GM23338 (cell line): ENCODE measurements around the gene EIF3A. TPM values are rescaled to one million over a fixed set of nuclear protein-coding genes. Genes with fewer than 3 reads are reported as not detected.

Experiments used
- ATAC-seq: fragments of 200-7000 bp; cut with Tn5 transposase; 3 replicates; pipeline ENCODE4 v1.9.1; 2020
- DNase-seq: peaks from one replicate; pipeline ENCODE4 v3.0.0-alpha.2; 2015; ENCODE audit warnings: low spot score
- H2AFZ ChIP-seq: fragments of 200-600 bp; sonication (generic); 2 replicates; pipeline ENCODE4 v1.8.0; 2016; ENCODE audit warnings: antibody characterized with exemption, mild to moderate bottlenecking, moderate library complexity
- H3F3A ChIP-seq: fragments of 200-600 bp; sonication (generic); replicated peaks from 2 replicates; pipeline ENCODE4 v1.8.0; 2017; ENCODE audit warnings: antibody characterized with exemption, mixed run types, low read depth
- H3K27ac ChIP-seq: fragments of 200-600 bp; sonication (generic); 2 replicates; pipeline ENCODE4 v1.6.1; 2016; ENCODE audit warnings: low read depth
- H3K27me3 ChIP-seq: fragments of 200-600 bp; sonication (generic); 2 replicates; pipeline ENCODE4 v1.8.0; 2016; ENCODE audit warnings: mild to moderate bottlenecking, mixed run types, moderate library complexity; ENCODE audit not compliant: insufficient read depth
- H3K36me3 ChIP-seq: fragments of 200-600 bp; sonication (generic); 2 replicates; pipeline ENCODE4 v1.8.0; 2016; ENCODE audit warnings: mild to moderate bottlenecking; ENCODE audit not compliant: insufficient read depth
- H3K4me1 ChIP-seq: fragments of 200-600 bp; sonication (generic); 2 replicates; pipeline ENCODE4 v1.8.0; 2016; ENCODE audit warnings: mild to moderate bottlenecking, moderate library complexity; ENCODE audit not compliant: insufficient read depth
- H3K4me2 ChIP-seq: fragments of 200-600 bp; sonication (generic); 2 replicates; pipeline ENCODE4 v1.7.1; 2017; ENCODE audit warnings: mixed run types
- H3K4me3 ChIP-seq: fragments of 200-600 bp; sonication (generic); 2 replicates; pipeline ENCODE4 v1.6.1; 2016; ENCODE audit warnings: mixed run types
- H3K79me2 ChIP-seq: fragments of 200-600 bp; sonication (generic); replicated peaks from 2 replicates; pipeline ENCODE4 v1.8.0; 2017; ENCODE audit warnings: mild to moderate bottlenecking; ENCODE audit not compliant: insufficient read depth
- H3K9me2 ChIP-seq: fragments of 200-600 bp; sonication (generic); 2 replicates; pipeline ENCODE4 v1.8.0; 2017; ENCODE audit not compliant: insufficient read depth
- H4K20me1 ChIP-seq: fragments of 200-600 bp; sonication (generic); replicated peaks from 2 replicates; pipeline ENCODE4 v1.8.0; 2017; ENCODE audit warnings: mild to moderate bottlenecking; ENCODE audit not compliant: insufficient read depth
- H3K27ac Mint-ChIP-seq: 2 replicates; pipeline ENCODE4 v1.8.0; 2020; ENCODE audit warnings: inconsistent platforms, mild to moderate bottlenecking, moderate library complexity, mixed read lengths
- H3K27me3 Mint-ChIP-seq: 3 replicates; pipeline ENCODE4 v1.8.0; 2022; ENCODE audit warnings: low read depth, mild to moderate bottlenecking, moderate library complexity, mixed read lengths, inconsistent platforms; ENCODE audit not compliant: insufficient read depth, poor library complexity
- H3K36me3 Mint-ChIP-seq: 3 replicates; pipeline ENCODE4 v1.8.0; 2021; ENCODE audit warnings: low read depth, mild to moderate bottlenecking, inconsistent platforms, moderate library complexity, mixed read lengths
- H3K4me1 Mint-ChIP-seq: 3 replicates; pipeline ENCODE4 v1.8.0; 2020; ENCODE audit warnings: mild to moderate bottlenecking, inconsistent platforms, mixed read lengths
- H3K4me3 Mint-ChIP-seq: 3 replicates; pipeline ENCODE4 v1.8.0; 2021; ENCODE audit warnings: moderate library complexity, mild to moderate bottlenecking, inconsistent platforms, mixed read lengths
- H3K9me3 Mint-ChIP-seq: 3 replicates; pipeline ENCODE4 v1.8.0; 2020; ENCODE audit warnings: moderate library complexity, mild to moderate bottlenecking, inconsistent platforms, mixed read lengths
- CREB1 ChIP-seq: fragments of 250-450 bp; sonication (Bioruptor Pico); IDR thresholded peaks from 2 replicates; pipeline ENCODE4 v1.5.0; 2020; ENCODE audit warnings: low read depth, mild to moderate bottlenecking, moderate library complexity
- ETS1 ChIP-seq: IDR thresholded peaks from 2 replicates; pipeline ENCODE4 v1.6.1; 2016; ENCODE audit warnings: antibody characterized with exemption
- EZH2 ChIP-seq: fragments of 200-600 bp; sonication (generic); IDR thresholded peaks from one replicate; pipeline ENCODE4 v1.8.0; 2017; ENCODE audit warnings: antibody characterized with exemption, mild to moderate bottlenecking, low read depth; ENCODE audit not compliant: unreplicated experiment
- EZH2phosphoT487 ChIP-seq: fragments of 200-600 bp; sonication (generic); IDR thresholded peaks from one replicate; pipeline ENCODE4 v1.8.1; 2018; ENCODE audit warnings: antibody characterized with exemption; ENCODE audit not compliant: unreplicated experiment
- JUNB ChIP-seq: IDR thresholded peaks from one replicate; pipeline ENCODE4 v1.6.1; 2016; ENCODE audit warnings: antibody characterized with exemption; ENCODE audit not compliant: unreplicated experiment
- NANOG ChIP-seq: IDR thresholded peaks from 2 replicates; pipeline ENCODE4 v1.6.1; 2016; ENCODE audit warnings: antibody characterized with exemption, borderline replicate concordance
- POLR2AphosphoS5 ChIP-seq: IDR thresholded peaks from 2 replicates; pipeline ENCODE4 v1.6.1; 2016; ENCODE audit warnings: antibody characterized with exemption, low read depth
- STAT1 ChIP-seq: IDR thresholded peaks from one replicate; pipeline ENCODE4 v1.6.1; 2016; ENCODE audit warnings: antibody characterized with exemption; ENCODE audit not compliant: unreplicated experiment
- ZNF114 ChIP-seq: fragments of 250-450 bp; sonication (Bioruptor Pico); IDR thresholded peaks from 2 replicates; pipeline ENCODE4 v1.5.0; 2020; ENCODE audit warnings: mild to moderate bottlenecking, moderate library complexity
- ZNF331 ChIP-seq: fragments of 250-450 bp; sonication (Bioruptor Pico); IDR thresholded peaks from 2 replicates; pipeline ENCODE4 v1.5.0; 2020; ENCODE audit warnings: low read depth, mild to moderate bottlenecking, moderate library complexity
- ZNF462 ChIP-seq: fragments of 250-450 bp; sonication (Bioruptor Pico); IDR thresholded peaks from 2 replicates; pipeline ENCODE4 v1.5.0; 2020; ENCODE audit warnings: mild to moderate bottlenecking, moderate library complexity
- polyA plus RNA-seq: library from polyadenylated mRNA; unstranded; fragments of >200 nt; fragmentation: Nextera tagmentation; extraction: Ambion mirVana; gene quantifications from 2 replicates; pipeline ENCODE4 v1.2.1, GENCODE V29; 2016
- total RNA-seq: library from RNA; depleted of rRNA; stranded (reverse); fragments of >200 nt; shearing (Covaris generic); gene quantifications from 2 replicates; pipeline ENCODE4 v1.2.3, GENCODE V29; 2014
- TF ChIP-seq, protein P1 (sequence below): IDR thresholded peaks from one replicate; pipeline ENCODE4 v1.6.1; 2018; ENCODE audit warnings: antibody characterized with exemption; ENCODE audit not compliant: unreplicated experiment

EIF3A gene
- total and polyA plus RNA-seq, 2 experiments from 2014 or later = 152 to 170 TPM

- TF ChIP-seq ZNF462 (no peak), ZNF114 (CRISPR knock-in tag) (no peak), ETS1 (no peak), ZNF331 (CRISPR knock-in tag) (no peak), JUNB (no peak), NANOG (no peak), POLR2AphosphoS5 (no peak), CREB1 (CRISPR knock-in tag) (no peak), EZH2phosphoT487 (no peak), STAT1 (no peak), EZH2 (no peak)
- TF ChIP-seq, protein P1, sequence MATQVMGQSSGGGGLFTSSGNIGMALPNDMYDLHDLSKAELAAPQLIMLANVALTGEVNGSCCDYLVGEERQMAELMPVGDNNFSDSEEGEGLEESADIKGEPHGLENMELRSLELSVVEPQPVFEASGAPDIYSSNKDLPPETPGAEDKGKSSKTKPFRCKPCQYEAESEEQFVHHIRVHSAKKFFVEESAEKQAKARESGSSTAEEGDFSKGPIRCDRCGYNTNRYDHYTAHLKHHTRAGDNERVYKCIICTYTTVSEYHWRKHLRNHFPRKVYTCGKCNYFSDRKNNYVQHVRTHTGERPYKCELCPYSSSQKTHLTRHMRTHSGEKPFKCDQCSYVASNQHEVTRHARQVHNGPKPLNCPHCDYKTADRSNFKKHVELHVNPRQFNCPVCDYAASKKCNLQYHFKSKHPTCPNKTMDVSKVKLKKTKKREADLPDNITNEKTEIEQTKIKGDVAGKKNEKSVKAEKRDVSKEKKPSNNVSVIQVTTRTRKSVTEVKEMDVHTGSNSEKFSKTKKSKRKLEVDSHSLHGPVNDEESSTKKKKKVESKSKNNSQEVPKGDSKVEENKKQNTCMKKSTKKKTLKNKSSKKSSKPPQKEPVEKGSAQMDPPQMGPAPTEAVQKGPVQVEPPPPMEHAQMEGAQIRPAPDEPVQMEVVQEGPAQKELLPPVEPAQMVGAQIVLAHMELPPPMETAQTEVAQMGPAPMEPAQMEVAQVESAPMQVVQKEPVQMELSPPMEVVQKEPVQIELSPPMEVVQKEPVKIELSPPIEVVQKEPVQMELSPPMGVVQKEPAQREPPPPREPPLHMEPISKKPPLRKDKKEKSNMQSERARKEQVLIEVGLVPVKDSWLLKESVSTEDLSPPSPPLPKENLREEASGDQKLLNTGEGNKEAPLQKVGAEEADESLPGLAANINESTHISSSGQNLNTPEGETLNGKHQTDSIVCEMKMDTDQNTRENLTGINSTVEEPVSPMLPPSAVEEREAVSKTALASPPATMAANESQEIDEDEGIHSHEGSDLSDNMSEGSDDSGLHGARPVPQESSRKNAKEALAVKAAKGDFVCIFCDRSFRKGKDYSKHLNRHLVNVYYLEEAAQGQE = no peak
- Mint-ChIP-seq H3K36me3 (no peaks in the 10 kb centered on the region), H3K27ac (no peak overlapping the region), H3K9me3 (no peaks in the 10 kb centered on the region), H3K4me3 (no peak overlapping the region), H3K27me3 (peaks cover 16% of the 10 kb centered on the region), H3K4me1 (peaks cover 24% of the 10 kb centered on the region; the same call in 2 of the 3 replicates)
- H3K79me2 ChIP-seq = no peaks in the 10 kb centered on the region
- no peak overlapping the region for H2AFZ ChIP-seq
- no peak overlapping the region for H3K4me2 ChIP-seq
- H3K4me3 ChIP-seq = no peak overlapping the region
- no peaks in the 10 kb centered on the region for H4K20me1 ChIP-seq
- H3K27me3 ChIP-seq = 0 out of 2 replicates have a peak, but pooled peaks cover 5% of the 10 kb centered on the region
- H3K36me3 ChIP-seq = no peaks in the 10 kb centered on the region
- peaks cover 16% of the 10 kb centered on the region for H3K4me1 ChIP-seq
- DNase-seq = no peak
- H3F3A ChIP-seq = peaks cover 5% of the 10 kb centered on the region; the same call in 1 of the 2 replicates
- H3K9me2 ChIP-seq = no peaks in the 10 kb centered on the region
- ATAC-seq = no peak
- H3K27ac ChIP-seq = no peak overlapping the region
Observed at GRCh38 chr10:119025336-119025735, 55.3 kb downstream of the EIF3A start.
